GM19351 (cell line): Measurements from ENCODE around the gene TRAPPC13.
A peak's percentile ranks its signal among the peaks of the same experiment; 100 is the strongest.
"Not testable (repeated sequence)": the region's sequence is repeated elsewhere in the genome, so short reads cannot be mapped to it uniquely, and the experiment has no call there.

Source experiments
- ATAC-seq: cut with Tn5 transposase; IDR thresholded peaks from one replicate; pipeline ENCODE4 v1.9.1; 2021; ENCODE audit warnings: mild to moderate bottlenecking, moderate library complexity; ENCODE audit not compliant: unreplicated experiment

Gene TRAPPC13

GRCh38 chr5:65676056-65676455, 51.2 kb downstream of the TRAPPC13 start:
- not testable (repeated sequence) for ATAC-seq

- no peak for ATAC-seq
These were observed 57.3 kb downstream of the TRAPPC13 start for GRCh38 chr5:65682148-65682547.

- no peak for ATAC-seq
These were observed 68.3 kb downstream of the TRAPPC13 start for GRCh38 chr5:65693121-65693520.

DNA sequence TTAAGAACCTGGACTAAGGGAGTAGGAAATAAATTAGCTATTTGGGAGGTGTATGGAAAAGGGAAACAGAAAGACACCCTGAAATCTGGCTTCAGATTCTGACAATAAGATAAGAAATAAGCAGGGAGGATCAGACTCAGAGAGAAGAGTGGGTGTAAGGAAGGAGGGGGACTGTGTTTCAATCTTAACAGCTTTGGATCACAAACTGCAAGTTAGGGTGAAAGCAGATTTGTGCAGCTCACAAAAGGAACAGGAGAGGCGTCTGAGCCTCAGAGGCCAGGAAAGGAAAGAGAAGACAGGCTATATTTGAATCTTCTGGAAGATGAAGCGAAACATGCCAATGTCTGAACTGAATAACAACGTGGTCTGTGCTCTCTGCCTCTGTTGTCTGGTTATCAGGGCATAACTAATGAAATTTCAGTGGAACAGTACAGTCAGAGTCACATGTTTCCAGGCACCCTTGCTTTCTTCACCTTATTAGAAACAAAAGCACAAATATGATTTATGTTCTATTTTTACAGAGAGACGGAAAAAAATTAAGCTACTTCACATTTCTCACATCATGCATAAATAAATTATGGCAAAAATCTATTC, 70.4 kb downstream of the TRAPPC13 start:
- ATAC-seq, result no peak

- ATAC-seq, result no peak
These were observed 71.1 kb downstream of the TRAPPC13 start for GRCh38 chr5:65695896-65696295.

GRCh38 chr5:65696892-65697291, 72.1 kb downstream of the TRAPPC13 start:
- ATAC-seq, result no peak

GRCh38 chr5:65699338-65699737, 74.5 kb downstream of the TRAPPC13 start:
- ATAC-seq, result peak; percentile 75

GRCh38 chr5:65702036-65702435, 77.2 kb downstream of the TRAPPC13 start:
- no peak for ATAC-seq

DNA sequence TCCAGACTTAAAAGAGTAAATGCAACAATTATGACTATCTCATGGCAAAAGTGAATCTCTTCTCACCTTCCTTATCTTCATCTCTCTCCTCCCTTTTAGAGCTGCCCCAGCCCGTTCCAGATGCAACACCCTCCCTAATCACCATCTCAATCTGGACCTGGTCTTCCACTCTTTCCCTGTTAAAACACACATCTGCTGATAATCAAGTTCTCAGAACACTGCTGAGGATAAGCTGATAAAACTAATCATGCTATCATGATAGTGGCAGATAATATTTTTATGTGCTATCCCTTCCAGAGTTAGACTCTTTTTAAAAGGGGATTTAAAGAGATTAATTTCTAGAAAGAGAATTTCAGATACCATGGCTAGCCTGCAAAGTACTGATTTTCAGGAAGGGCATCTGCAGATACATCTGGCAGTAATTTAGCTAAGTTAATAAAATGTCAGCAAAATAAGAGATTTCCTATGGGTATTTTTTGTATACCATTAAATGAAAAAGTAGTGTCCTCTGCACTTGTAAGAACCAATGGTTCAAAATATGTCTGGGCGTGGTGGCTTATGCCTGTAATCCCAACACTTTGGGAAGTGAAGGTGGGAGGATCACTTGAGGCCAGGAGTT, 79.9 kb downstream of the TRAPPC13 start:
- ATAC-seq, result no peak

- ATAC-seq, result no peak
These were observed 82.8 kb downstream of the TRAPPC13 start for GRCh38 chr5:65707663-65708062.

DNA sequence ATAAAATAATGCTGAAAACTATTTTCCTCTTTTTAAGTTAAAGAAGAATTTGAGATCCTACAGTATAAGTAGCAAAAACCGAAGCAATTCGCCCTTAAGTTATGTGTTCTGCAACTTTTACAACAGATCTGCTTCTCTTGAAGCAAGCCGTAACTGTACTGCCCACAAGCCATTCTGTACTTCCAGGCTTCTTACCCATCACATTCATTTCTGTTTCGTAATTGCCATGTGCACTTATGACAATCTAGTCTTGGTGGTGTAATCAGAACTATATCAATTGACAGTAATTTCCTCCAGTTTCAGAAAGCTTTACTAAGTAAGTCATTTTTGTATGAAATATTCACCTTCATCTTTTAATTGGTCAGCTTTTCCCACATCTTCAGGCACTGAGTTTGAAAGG, 83.3 kb downstream of the TRAPPC13 start:
- ATAC-seq, result no peak
